Measurements from ENCODE around the gene GPR61. TPM values are rescaled to one million over a fixed set of nuclear protein-coding genes. Genes with fewer than 3 reads are reported as not detected.

The GPR61 gene
- total RNA-seq, 4 donors from 2014 or later: 0.11 to 3.8 (median 1.1) TPM

DNA sequence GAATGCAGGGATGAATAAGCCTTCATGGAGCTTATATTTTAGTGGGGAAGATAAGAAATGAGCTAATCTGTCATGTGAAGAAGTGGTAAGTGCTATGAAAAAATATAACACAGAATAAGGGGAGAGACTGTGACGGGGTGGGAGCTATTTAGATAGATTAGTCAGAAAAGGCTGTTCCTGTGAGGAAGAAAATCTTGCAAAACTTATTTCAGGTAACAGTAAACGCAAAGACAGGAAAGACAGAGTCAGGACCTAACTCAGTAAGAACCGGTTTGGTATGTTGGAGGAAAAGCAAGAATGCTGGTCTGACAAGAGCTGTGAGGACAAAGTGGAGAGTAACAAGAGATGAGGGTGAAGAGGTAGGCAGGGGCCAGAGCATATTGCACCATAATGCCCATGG, 30.7 kb downstream of the GPR61 start:
- Histone ChIP-seq H3K4me1 (peaks cover 18 to 23% of the 10 kb centered on the region in 2 donors), H3K4me3 (replicated peaks in 1 of 3) (no peak overlapping the region), H3K36me3 (no peaks in the 10 kb centered on the region), H3K27ac (peak overlapping the region; percentile 24 to 67 (median 63)), H3K9me3 (no peaks in the 10 kb centered on the region), H3K27me3 (no peaks in the 10 kb centered on the region)
- WGBS, 2 donors: 21 to 34% methylated on average over 3 of the region's 3 CpGs
- intact Hi-C loops (cut with DNase I): no loop called here
- TF ChIP-seq POLR2A (IDR thresholded peaks at IDR 0.05): peak in 1 of 2 donors; percentile 10
- TF ChIP-seq, protein P1, sequence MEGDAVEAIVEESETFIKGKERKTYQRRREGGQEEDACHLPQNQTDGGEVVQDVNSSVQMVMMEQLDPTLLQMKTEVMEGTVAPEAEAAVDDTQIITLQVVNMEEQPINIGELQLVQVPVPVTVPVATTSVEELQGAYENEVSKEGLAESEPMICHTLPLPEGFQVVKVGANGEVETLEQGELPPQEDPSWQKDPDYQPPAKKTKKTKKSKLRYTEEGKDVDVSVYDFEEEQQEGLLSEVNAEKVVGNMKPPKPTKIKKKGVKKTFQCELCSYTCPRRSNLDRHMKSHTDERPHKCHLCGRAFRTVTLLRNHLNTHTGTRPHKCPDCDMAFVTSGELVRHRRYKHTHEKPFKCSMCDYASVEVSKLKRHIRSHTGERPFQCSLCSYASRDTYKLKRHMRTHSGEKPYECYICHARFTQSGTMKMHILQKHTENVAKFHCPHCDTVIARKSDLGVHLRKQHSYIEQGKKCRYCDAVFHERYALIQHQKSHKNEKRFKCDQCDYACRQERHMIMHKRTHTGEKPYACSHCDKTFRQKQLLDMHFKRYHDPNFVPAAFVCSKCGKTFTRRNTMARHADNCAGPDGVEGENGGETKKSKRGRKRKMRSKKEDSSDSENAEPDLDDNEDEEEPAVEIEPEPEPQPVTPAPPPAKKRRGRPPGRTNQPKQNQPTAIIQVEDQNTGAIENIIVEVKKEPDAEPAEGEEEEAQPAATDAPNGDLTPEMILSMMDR (IDR thresholded peaks at IDR 0.05): no peak
- peak; percentile 50 to 54 for DNase-seq

DNA sequence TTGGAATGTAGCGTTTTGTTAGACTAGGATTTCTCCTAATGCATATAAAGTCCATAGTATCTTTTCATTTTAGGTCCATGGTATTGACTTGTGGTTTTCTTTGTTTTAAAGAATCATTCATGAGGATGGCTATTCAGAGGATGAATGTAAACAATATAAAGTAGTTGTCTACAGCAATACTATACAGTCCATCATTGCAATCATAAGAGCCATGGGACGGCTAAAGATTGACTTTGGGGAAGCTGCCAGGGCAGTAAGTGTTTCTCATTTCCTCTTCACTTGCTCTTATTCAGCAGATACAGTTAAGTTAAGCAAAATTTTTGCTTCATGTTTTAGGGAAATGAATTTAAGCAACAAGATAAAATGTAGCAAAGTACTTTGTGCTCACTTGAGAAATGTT, 34.1 kb downstream of the GPR61 start:
- Histone ChIP-seq H3K36me3 (no peaks in the 10 kb centered on the region), H3K27ac (no peak overlapping the region), H3K4me3 (replicated peaks in 1 of 3) (no peak overlapping the region), H3K9me3 (no peaks in the 10 kb centered on the region), H3K4me1 (peaks cover 18 to 23% of the 10 kb centered on the region in 2 donors), H3K27me3 (no peaks in the 10 kb centered on the region)
- no peak for DNase-seq
- TF ChIP-seq, protein P1 (IDR thresholded peaks at IDR 0.05): no peak
- no peak for TF ChIP-seq POLR2A (IDR thresholded peaks at IDR 0.05)
- intact Hi-C loops (cut with DNase I): no loop called here
- WGBS, 2 donors: 65 to 70% methylated on average over 2 of the region's 2 CpGs

DNA sequence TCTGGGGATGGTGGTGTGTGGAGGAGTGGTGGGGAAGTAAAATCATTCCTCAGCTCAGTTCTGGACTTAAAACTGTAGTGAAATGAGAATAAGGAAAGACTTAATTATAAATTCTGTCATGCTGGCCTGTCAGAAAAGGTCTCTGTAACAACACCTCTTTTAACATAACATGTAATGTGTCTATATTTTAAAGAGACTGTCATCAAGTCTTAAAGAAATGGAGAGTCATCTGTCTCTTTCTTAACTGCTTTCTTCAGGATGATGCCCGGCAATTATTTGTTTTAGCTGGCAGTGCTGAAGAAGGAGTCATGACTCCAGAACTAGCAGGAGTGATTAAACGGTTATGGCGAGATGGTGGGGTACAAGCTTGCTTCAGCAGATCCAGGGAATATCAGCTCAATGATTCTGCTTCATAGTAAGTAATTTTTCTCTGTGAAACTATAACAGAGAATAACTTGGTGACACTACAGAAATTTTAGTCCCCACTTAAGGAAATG, 39.3 kb downstream of the GPR61 start:
- intact Hi-C loops (cut with DNase I): no loop called here
- TF ChIP-seq, protein P1 (IDR thresholded peaks at IDR 0.05): no peak
- TF ChIP-seq POLR2A (IDR thresholded peaks at IDR 0.05): no peak
- Histone ChIP-seq H3K27me3 (no peaks in the 10 kb centered on the region), H3K4me1 (no peaks in the 10 kb centered on the region), H3K27ac (no peak overlapping the region), H3K4me3 (replicated peaks in 1 of 3) (no peak overlapping the region), H3K9me3 (no peaks in the 10 kb centered on the region), H3K36me3 (peaks cover 7 to 16% of the 10 kb centered on the region in 2 donors)
- no peak for DNase-seq
- 87 to 90% methylated on average over 3 of the region's 3 CpGs for WGBS, 2 donors

DNA sequence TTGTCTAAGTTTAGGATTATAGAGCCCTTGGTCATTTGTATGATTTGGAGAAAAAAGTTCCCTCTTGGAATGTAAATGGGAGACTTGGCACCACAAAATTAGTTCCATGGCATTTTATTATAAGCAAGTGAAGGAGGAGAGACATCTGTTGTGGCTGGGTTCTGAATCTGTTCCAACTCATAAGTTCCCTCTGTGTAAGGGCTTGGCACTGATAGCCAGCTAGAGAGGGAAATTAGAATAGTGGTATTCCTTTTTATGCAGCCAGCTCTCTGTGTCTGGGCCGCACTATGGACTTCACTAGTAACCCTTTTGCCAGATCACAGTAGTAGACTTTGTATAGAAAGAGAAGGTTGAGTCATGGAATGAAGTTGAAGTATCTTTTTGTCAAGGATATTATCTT, 39.8 kb downstream of the GPR61 start:
- Histone ChIP-seq H3K36me3 (peaks cover 7 to 17% of the 10 kb centered on the region in 2 donors), H3K27me3 (no peaks in the 10 kb centered on the region), H3K4me1 (no peaks in the 10 kb centered on the region), H3K4me3 (replicated peaks in 1 of 3) (no peak overlapping the region), H3K9me3 (no peaks in the 10 kb centered on the region), H3K27ac (no peak overlapping the region)
- intact Hi-C loops (cut with DNase I): no loop called here
- WGBS, 2 donors: 86 to 100% methylated on average over 1 of the region's 1 CpG
- DNase-seq: no peak
- no peak for TF ChIP-seq POLR2A (IDR thresholded peaks at IDR 0.05)
- TF ChIP-seq, protein P1 (IDR thresholded peaks at IDR 0.05): no peak

DNA sequence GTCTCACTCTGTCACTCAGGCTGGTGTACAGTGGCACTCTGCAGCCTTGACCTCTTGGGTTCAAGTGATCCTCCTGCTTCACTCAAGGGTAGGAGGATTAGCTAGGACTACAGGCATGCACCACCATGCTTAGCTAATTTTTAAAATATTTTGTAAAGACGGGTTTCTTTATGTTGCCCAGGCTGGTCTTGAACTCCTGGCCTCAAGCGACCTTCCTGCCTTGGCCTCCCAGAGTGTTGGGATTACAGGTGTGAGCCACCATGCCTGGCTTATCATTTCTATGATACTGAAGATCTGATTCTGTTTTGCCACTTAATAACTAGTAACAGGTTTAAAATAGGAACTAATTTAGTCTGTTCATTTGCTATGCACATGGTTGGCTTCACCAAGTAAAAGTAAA, 42.3 kb downstream of the GPR61 start:
- H3K36me3 ChIP-seq: peaks cover 24 to 29% of the 10 kb centered on the region in 2 donors

More for the DNA sequence above, 42.3 kb downstream of the GPR61 start:
- Histone ChIP-seq H3K4me3 (replicated peaks in 1 of 3) (no peak overlapping the region), H3K27me3 (no peaks in the 10 kb centered on the region), H3K27ac (no peak overlapping the region), H3K9me3 (no peaks in the 10 kb centered on the region), H3K4me1 (no peaks in the 10 kb centered on the region)
- TF ChIP-seq POLR2A (IDR thresholded peaks at IDR 0.05): no peak
- TF ChIP-seq, protein P1 (IDR thresholded peaks at IDR 0.05): no peak
- DNase-seq: no peak
- 89 to 97% methylated on average over 2 of the region's 2 CpGs for WGBS, 2 donors
- intact Hi-C loops (cut with DNase I): no loop called here

All from thyroid gland (tissue), 4 donors.